ENCODE measurements around the gene CHKA.

DNA sequence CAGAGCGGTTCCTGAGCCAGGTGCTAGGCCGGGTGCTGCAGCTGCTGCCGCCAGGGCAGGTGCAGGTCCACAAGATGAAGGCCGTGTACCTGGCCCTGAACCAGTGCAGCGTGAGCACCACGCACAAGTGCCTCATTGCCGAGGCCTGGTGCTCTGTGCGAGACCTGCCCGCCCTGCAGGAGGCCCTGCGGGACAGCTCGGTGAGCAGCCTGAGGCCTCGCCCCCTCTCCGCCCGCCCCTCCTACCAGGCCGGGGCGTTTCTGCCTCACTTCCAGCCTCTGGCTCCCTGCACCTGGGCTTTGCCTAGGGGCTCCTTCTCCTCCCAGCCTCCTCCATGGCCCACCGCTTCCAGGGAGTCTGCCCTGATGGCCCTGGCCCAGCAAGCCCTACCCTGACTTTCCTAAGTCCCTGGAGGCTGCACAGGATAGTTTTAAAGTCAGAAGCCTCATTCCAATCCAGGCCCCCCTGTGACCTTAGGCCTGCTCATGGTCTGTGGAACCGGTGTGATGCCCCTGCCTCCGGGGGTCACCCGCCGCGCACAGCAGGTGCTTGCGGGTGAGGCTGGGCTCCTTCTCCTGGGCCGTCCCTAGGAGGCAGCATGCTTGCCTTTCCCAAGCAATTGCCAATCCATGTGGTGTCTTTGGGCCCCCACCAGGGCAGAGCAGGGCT lies 76.9 kb downstream of the CHKA start:
- no peak for TF ChIP-seq SPI1 (IDR thresholded peaks at IDR 0.05; ENCODE audit: borderline replicate concordance, low read depth)
- TF ChIP-seq, protein P1, sequence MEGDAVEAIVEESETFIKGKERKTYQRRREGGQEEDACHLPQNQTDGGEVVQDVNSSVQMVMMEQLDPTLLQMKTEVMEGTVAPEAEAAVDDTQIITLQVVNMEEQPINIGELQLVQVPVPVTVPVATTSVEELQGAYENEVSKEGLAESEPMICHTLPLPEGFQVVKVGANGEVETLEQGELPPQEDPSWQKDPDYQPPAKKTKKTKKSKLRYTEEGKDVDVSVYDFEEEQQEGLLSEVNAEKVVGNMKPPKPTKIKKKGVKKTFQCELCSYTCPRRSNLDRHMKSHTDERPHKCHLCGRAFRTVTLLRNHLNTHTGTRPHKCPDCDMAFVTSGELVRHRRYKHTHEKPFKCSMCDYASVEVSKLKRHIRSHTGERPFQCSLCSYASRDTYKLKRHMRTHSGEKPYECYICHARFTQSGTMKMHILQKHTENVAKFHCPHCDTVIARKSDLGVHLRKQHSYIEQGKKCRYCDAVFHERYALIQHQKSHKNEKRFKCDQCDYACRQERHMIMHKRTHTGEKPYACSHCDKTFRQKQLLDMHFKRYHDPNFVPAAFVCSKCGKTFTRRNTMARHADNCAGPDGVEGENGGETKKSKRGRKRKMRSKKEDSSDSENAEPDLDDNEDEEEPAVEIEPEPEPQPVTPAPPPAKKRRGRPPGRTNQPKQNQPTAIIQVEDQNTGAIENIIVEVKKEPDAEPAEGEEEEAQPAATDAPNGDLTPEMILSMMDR (IDR thresholded peaks at IDR 0.05; ENCODE audit: insufficient read depth, low read length), result no peak
- TF ChIP-seq POLR2AphosphoS5 (IDR thresholded peaks at IDR 0.05; ENCODE audit: low read depth), result no peak

All from HL-60 (cell line).